ENCODE measurements around the gene WDR35.
A peak's percentile ranks its signal among the peaks of the same experiment; 100 is the strongest.
"Not testable (repeated sequence)": the region's sequence is repeated elsewhere in the genome, so short reads cannot be mapped to it uniquely, and the experiment has no call there.

The WDR35 gene

GRCh38 chr2:19933351-19933981 is 56.4 kb downstream of the WDR35 start:
- Mint-ChIP-seq H3K36me3 (peaks cover 27% of the 10 kb centered on the region), H3K9me3 (ENCODE audit: low read depth) (peaks cover 3% of the 10 kb centered on the region), H3K27me3 (no peaks in the 10 kb centered on the region), H3K27ac (no peak overlapping the region), H3K4me1 (ENCODE audit: low read depth) (no peaks in the 10 kb centered on the region), H3K4me3 (no peak overlapping the region)

- no peak overlapping the region for H3K27ac Mint-ChIP-seq
- H3K9me3 Mint-ChIP-seq (ENCODE audit: low read depth) = peaks cover 3% of the 10 kb centered on the region
- no peaks in the 10 kb centered on the region for H3K27me3 Mint-ChIP-seq
- no peak overlapping the region for H3K4me3 Mint-ChIP-seq
- H3K4me1 Mint-ChIP-seq (ENCODE audit: low read depth) = no peaks in the 10 kb centered on the region
- H3K36me3 Mint-ChIP-seq = peaks cover 30% of the 10 kb centered on the region
Measured at GRCh38 chr2:19932928-19933327, 57.0 kb downstream of the WDR35 start.

DNA sequence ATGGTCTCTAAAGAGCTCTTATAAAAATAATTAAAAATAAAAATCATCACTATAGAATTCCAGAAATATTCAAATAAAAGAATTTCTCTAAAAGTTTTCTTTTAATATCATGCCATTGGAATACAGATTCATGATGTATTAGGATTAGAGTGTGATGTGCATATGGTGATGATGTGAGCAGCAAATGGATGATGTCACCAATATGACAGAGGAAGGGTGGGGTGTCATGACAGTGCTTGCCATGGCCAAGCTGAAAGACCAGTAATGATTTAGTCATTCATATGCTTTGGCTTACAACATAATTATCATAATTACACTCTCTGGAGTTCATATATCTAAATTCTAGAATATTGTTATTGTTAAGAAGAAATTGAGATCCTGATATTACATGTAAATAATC is 60.7 kb downstream of the WDR35 start:
- H3K9me3 Mint-ChIP-seq (ENCODE audit: low read depth) = peaks cover 15% of the 10 kb centered on the region

GRCh38 chr2:19927816-19928215 is 62.1 kb downstream of the WDR35 start:
- Mint-ChIP-seq H3K36me3 (peaks cover 43% of the 10 kb centered on the region), H3K9me3 (ENCODE audit: low read depth) (peaks cover 15% of the 10 kb centered on the region)
- not testable (repeated sequence) for H3K27me3 Mint-ChIP-seq; H3K4me1 Mint-ChIP-seq (ENCODE audit: low read depth); H3K27ac Mint-ChIP-seq; H3K4me3 Mint-ChIP-seq

More for the DNA sequence above, 60.7 kb downstream of the WDR35 start:
- Mint-ChIP-seq H3K27me3 (no peaks in the 10 kb centered on the region), H3K4me3 (no peak overlapping the region), H3K36me3 (peaks cover 45% of the 10 kb centered on the region), H3K4me1 (ENCODE audit: low read depth) (no peaks in the 10 kb centered on the region), H3K27ac (no peak overlapping the region)

- H3K4me1 Mint-ChIP-seq (ENCODE audit: low read depth); H3K4me3 Mint-ChIP-seq; H3K27me3 Mint-ChIP-seq; H3K27ac Mint-ChIP-seq: not testable (repeated sequence)
- peaks cover 12% of the 10 kb centered on the region for H3K9me3 Mint-ChIP-seq (ENCODE audit: low read depth)
- peaks cover 44% of the 10 kb centered on the region for H3K36me3 Mint-ChIP-seq
Measured at GRCh38 chr2:19924526-19924925, 65.4 kb downstream of the WDR35 start.

- H3K27ac Mint-ChIP-seq; H3K9me3 Mint-ChIP-seq (ENCODE audit: low read depth); H3K27me3 Mint-ChIP-seq; H3K4me3 Mint-ChIP-seq; H3K4me1 Mint-ChIP-seq (ENCODE audit: low read depth): not testable (repeated sequence)
- H3K36me3 Mint-ChIP-seq = peaks cover 39% of the 10 kb centered on the region
Measured at GRCh38 chr2:19922188-19922587, 67.7 kb downstream of the WDR35 start.

DNA sequence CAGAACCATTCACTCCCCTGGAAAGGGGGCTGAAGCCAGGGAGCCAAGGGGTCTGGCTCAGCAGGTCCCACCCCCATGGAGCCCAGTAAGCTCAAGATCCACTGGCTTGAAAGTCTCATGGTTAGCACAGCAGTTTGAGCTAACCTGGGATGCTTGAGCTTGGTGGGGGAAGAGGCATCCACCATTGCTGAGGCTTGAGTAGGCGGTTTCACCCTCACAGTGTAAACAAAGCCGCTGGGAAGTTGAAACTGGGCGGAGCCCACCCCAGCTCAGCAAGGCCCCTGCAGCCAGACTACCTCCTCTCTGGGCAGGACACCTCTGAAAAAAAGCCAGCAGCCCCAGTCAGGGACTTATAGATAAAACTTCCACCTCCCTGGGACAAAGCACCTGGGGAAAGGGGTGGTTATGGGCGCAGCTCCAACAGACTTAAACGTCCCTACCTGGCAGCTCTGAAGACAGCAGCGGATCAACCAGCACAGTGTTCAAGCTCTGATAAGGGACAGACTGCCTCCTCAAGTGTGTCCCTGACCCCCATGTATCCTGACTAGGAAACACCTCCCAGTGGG is 73.4 kb downstream of the WDR35 start:
- peaks cover 23% of the 10 kb centered on the region for H3K36me3 Mint-ChIP-seq
- H3K4me3 Mint-ChIP-seq = no peak overlapping the region
- no peaks in the 10 kb centered on the region for H3K9me3 Mint-ChIP-seq (ENCODE audit: low read depth)
- H3K27me3 Mint-ChIP-seq = no peaks in the 10 kb centered on the region
- H3K4me1 Mint-ChIP-seq (ENCODE audit: low read depth) = no peaks in the 10 kb centered on the region
- H3K27ac Mint-ChIP-seq = no peak overlapping the region

GRCh38 chr2:19914266-19914975 is 75.5 kb downstream of the WDR35 start:
- H3K27me3 Mint-ChIP-seq = no peaks in the 10 kb centered on the region
- no peak overlapping the region for H3K4me3 Mint-ChIP-seq
- no peaks in the 10 kb centered on the region for H3K9me3 Mint-ChIP-seq (ENCODE audit: low read depth)
- H3K4me1 Mint-ChIP-seq (ENCODE audit: low read depth) = no peaks in the 10 kb centered on the region
- H3K36me3 Mint-ChIP-seq = peaks cover 22% of the 10 kb centered on the region
- no peak overlapping the region for H3K27ac Mint-ChIP-seq

GRCh38 chr2:19911808-19912509 is 77.9 kb downstream of the WDR35 start:
- Mint-ChIP-seq H3K4me3 (no peak overlapping the region), H3K9me3 (ENCODE audit: low read depth) (no peaks in the 10 kb centered on the region), H3K4me1 (ENCODE audit: low read depth) (no peaks in the 10 kb centered on the region), H3K36me3 (peaks cover 11% of the 10 kb centered on the region), H3K27ac (no peak overlapping the region), H3K27me3 (no peaks in the 10 kb centered on the region)

DNA sequence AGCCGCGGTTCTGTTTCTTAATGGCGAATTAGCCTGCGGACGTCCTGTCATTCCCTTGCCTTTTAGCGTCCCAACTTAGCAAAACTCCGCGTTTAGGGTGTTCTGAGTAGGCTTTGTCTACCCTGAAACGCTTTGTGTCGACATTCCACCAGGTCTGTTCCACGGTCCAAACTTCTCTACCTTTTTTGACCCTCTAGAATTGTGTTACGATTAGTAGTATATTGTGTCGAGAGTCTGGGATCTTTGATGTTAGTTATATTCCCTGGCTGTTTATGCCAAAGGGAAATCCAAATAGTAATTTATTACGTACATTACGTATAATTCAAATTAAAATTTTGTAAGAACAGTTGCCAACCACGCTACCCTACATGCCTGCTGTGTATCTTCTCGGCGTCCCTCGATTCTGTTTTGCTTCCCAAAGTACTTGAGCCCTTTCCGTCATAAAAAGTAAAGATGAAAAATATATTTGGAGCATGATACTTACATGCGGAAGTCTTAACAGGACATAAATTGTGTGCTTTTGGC is 87.6 kb downstream of the WDR35 start:
- Mint-ChIP-seq H3K4me1 (ENCODE audit: low read depth) (peaks cover 34% of the 10 kb centered on the region), H3K27me3 (peaks cover 1% of the 10 kb centered on the region), H3K9me3 (ENCODE audit: low read depth) (no peaks in the 10 kb centered on the region), H3K36me3 (peaks cover 2% of the 10 kb centered on the region), H3K27ac (peak overlapping the region; percentile 98), H3K4me3 (peak overlapping the region; percentile 94)

DNA sequence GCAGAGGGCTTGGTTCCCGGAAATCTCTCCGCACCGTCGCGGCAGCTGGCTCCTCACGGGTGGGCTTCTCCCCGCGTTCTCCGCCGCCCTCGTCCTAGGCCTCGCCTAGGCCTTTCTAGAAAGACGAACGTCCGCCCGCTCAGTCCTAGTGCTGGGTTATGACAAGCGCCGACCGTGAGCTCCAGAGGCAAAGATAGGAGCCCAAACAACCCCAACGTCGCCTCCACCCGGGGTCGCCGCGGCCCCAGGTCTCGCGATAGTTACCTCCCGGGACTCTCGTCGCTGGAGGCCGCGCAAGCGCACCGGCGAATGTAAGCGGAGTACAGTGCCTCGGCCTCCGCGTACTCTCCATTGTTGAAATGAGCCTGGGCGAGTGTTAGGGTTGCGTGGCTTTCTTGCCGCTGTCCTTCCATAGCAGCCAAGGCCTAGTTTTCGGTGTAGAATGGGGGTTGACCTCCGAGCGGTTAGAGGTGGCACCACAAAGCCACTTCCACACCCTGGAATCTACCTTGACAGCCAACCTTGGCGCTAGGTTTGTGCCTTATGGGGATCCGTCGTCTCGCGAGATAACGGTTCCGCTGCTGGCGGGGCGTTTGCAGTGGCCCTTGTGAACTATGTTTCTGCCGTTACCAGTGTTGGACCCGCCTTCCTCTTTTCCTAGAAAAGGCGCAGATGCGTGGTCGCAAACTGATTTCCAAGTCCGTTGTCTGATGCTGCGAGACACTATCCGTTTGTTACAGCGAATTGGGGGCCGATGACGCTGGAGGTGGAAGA is 88.3 kb downstream of the WDR35 start, which contains the start of gene TTC32:
Gene TTC32, minus strand, starts transcription at position 542 of the 774 bp plus-strand sequence. Its CDS starts 129 bp downstream, at position 413.
- peaks cover 38% of the 10 kb centered on the region for H3K4me1 Mint-ChIP-seq (ENCODE audit: low read depth)
- no peaks in the 10 kb centered on the region for H3K9me3 Mint-ChIP-seq (ENCODE audit: low read depth)
- peaks cover 2% of the 10 kb centered on the region for H3K36me3 Mint-ChIP-seq
- H3K4me3 Mint-ChIP-seq = peak within 1 kb of the TSS; percentile 94
- H3K27ac Mint-ChIP-seq = peak within 1 kb of the TSS; percentile 98
- peaks cover 1% of the 10 kb centered on the region for H3K27me3 Mint-ChIP-seq

- Mint-ChIP-seq H3K27me3 (peaks cover 1% of the 10 kb centered on the region), H3K36me3 (peaks cover 2% of the 10 kb centered on the region), H3K9me3 (ENCODE audit: low read depth) (no peaks in the 10 kb centered on the region), H3K4me1 (ENCODE audit: low read depth) (peaks cover 40% of the 10 kb centered on the region), H3K4me3 (peak overlapping the region; percentile 94), H3K27ac (peak overlapping the region; percentile 98)
Measured at GRCh38 chr2:19900931-19901441, 88.9 kb downstream of the WDR35 start.

DNA sequence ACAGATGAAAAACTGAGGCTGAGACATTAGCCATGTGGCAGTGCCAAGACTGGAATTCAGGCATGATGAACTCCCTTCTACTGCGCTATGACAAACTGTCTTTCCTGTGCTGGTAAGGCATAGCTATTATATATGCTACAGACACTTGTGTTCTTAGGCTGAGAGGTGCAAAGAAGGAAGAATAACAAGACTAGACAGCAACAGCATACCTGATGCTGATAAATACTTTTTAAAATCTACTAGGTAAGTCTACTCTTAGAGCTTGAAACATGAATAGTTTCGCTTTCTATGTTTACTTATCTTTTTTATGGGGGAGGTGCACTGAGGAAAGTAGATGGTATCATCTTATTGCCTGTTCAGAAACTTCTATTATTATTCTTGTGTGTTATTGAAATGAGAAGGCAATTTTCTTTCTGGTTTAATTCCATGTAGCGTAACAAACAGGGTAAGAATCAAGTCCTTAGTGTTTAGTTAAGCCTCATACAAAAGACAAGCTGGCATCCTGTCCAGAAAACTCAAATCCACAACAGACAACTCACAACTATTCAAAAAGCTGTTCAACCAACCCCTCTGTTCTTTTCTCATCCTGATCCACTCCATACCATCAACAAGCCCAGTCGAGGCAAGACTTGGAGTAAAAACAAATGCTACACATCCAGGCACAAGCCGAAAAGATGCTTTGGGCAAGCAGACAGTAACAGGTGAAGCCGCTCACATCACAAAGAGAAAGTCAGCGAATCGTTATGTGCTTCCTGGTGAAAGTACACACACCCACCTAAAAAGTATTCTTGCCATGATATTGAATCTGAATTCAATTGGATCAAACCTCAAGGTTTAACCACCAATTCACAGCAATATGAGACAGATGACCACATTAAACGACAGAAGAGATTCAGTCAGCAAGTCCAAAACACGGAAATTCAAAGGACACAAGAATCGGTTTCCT is 89.6 kb downstream of the WDR35 start:
- H3K4me3 Mint-ChIP-seq = peak overlapping the region; percentile 94
- H3K9me3 Mint-ChIP-seq (ENCODE audit: low read depth) = no peaks in the 10 kb centered on the region
- peaks cover 2% of the 10 kb centered on the region for H3K36me3 Mint-ChIP-seq
- H3K4me1 Mint-ChIP-seq (ENCODE audit: low read depth) = peaks cover 47% of the 10 kb centered on the region
- peak overlapping the region; percentile 98 for H3K27ac Mint-ChIP-seq
- H3K27me3 Mint-ChIP-seq = no peaks in the 10 kb centered on the region

Data from activated naive CD8-positive, alpha-beta T cell (primary cell).